Gastroesophageal sphincter (tissue), 3 donors: ENCODE data around the gene ATP5F1C.

Experiments
- CTCF ChIP-seq, 4 experiments: fragments of 200-600 bp in 2 of 4; fragments of 450-650 bp in 2 of 4; sonication (generic) in 1 of 4; IDR thresholded peaks; one replicate each; pipeline ENCODE4 v1.5.1; 2017 to 2019; ENCODE audit warnings: antibody characterized with exemption in 4 of 4, mild to moderate bottlenecking in 2 of 4, moderate library complexity in 2 of 4
- EP300 ChIP-seq: sonication (generic); formaldehyde crosslinking; IDR thresholded peaks from one replicate; pipeline ENCODE4 v1.6.1; 2017; ENCODE audit warnings: antibody characterized with exemption, mild to moderate bottlenecking
- POLR2A ChIP-seq, 2 donors: fragments of 450-650 bp; IDR thresholded peaks; one replicate each; pipeline ENCODE4 v1.6.1; 2017; ENCODE audit warnings: antibody characterized with exemption in 2 of 2, mild to moderate bottlenecking in 2 of 2, moderate library complexity in 1 of 2
- POLR2AphosphoS5 ChIP-seq: sonication (generic); formaldehyde crosslinking; IDR thresholded peaks from one replicate; pipeline ENCODE4 v1.6.1; 2017; ENCODE audit warnings: antibody characterized with exemption

- TF ChIP-seq CTCF (IDR thresholded peaks at IDR 0.05) (no peak), POLR2A (IDR thresholded peaks at IDR 0.05) (no peak), POLR2AphosphoS5 (no peak), EP300 (no peak)
Measured at GRCh38 chr10:7833210-7833609, 45.2 kb downstream of the ATP5F1C start.
